Calu3 (cell line): ENCODE data around the gene WNK1. TPM values are rescaled to one million over a fixed set of nuclear protein-coding genes. Genes with fewer than 3 reads are reported as not detected.

Experiments
- BruUV-seq: library from RNA; stranded (reverse); fragments of 400-500 nt; replicated peaks from 2 replicates; lab custom pipeline; 2021; lab: Mats Ljungman, UMichigan
- CTCF ChIA-PET: fragments of 300-600 bp; sonication (Branson Sonifier 250); formaldehyde crosslinking; loops from one replicate; lab custom pipeline; 2022; ENCODE audit warnings: antibody characterized with exemption; lab: Charles Lee
- DNase-seq: peaks from one replicate; pipeline ENCODE4 v3.0.0; 2022
- H3K27ac Mint-ChIP-seq: one replicate; pipeline ENCODE4 v1.8.0; 2022; ENCODE audit warnings: mixed read lengths; ENCODE audit not compliant: unreplicated experiment
- H3K27me3 Mint-ChIP-seq: one replicate; pipeline ENCODE4 v1.8.0; 2022; ENCODE audit warnings: mixed read lengths; ENCODE audit not compliant: unreplicated experiment
- H3K36me3 Mint-ChIP-seq: one replicate; pipeline ENCODE4 v1.8.0; 2022; ENCODE audit warnings: mild to moderate bottlenecking, moderate library complexity, mixed read lengths; ENCODE audit not compliant: insufficient read depth, unreplicated experiment
- H3K4me1 Mint-ChIP-seq: one replicate; pipeline ENCODE4 v1.8.0; 2022; ENCODE audit warnings: mild to moderate bottlenecking, low read depth, mixed read lengths; ENCODE audit not compliant: unreplicated experiment
- H3K4me3 Mint-ChIP-seq: one replicate; pipeline ENCODE4 v1.8.0; 2022; ENCODE audit warnings: mild to moderate bottlenecking, low read depth, moderate library complexity, mixed read lengths; ENCODE audit not compliant: unreplicated experiment
- H3K9me3 Mint-ChIP-seq: one replicate; pipeline ENCODE4 v1.8.0; 2022; ENCODE audit warnings: low read depth, mixed read lengths; ENCODE audit not compliant: unreplicated experiment
- intact Hi-C: fragments of 100-400 bp; cut with micrococcal nuclease; formaldehyde crosslinking; loops from one replicate; pipeline ENCODE4 v1.10.0; 2022; ENCODE audit not compliant: unreplicated experiment
- total RNA-seq: library from RNA; stranded (reverse); gene quantifications from 2 replicates; pipeline ENCODE4 v1.2.3, GENCODE V29; 2022
- TF ChIP-seq, protein P1 (sequence below): fragments of 200-600 bp; IDR thresholded peaks from one replicate; pipeline ENCODE4 v1.8.0; 2022; ENCODE audit warnings: antibody characterized with exemption; ENCODE audit not compliant: unreplicated experiment

The WNK1 gene
- total RNA-seq, 1 experiment from 2014 or later: 107 TPM

- intact Hi-C loops: no loop called here
- H3K4me3 Mint-ChIP-seq: no peak overlapping the region
- BruUV-seq: no TSS peak
- CTCF ChIA-PET: no interaction called here
- no peaks in the 10 kb centered on the region for H3K27me3 Mint-ChIP-seq
- H3K4me1 Mint-ChIP-seq: peaks cover 8% of the 10 kb centered on the region
- no peak for DNase-seq
- H3K36me3 Mint-ChIP-seq: peaks cover 44% of the 10 kb centered on the region
- TF ChIP-seq, protein P1, sequence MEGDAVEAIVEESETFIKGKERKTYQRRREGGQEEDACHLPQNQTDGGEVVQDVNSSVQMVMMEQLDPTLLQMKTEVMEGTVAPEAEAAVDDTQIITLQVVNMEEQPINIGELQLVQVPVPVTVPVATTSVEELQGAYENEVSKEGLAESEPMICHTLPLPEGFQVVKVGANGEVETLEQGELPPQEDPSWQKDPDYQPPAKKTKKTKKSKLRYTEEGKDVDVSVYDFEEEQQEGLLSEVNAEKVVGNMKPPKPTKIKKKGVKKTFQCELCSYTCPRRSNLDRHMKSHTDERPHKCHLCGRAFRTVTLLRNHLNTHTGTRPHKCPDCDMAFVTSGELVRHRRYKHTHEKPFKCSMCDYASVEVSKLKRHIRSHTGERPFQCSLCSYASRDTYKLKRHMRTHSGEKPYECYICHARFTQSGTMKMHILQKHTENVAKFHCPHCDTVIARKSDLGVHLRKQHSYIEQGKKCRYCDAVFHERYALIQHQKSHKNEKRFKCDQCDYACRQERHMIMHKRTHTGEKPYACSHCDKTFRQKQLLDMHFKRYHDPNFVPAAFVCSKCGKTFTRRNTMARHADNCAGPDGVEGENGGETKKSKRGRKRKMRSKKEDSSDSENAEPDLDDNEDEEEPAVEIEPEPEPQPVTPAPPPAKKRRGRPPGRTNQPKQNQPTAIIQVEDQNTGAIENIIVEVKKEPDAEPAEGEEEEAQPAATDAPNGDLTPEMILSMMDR: no peak
- H3K27ac Mint-ChIP-seq: no peak overlapping the region
- no peaks in the 10 kb centered on the region for H3K9me3 Mint-ChIP-seq
These were observed 157.5 kb downstream of the WNK1 start for GRCh38 chr12:909861-910260.

GRCh38 chr12:910416-910815, 158.0 kb downstream of the WNK1 start:
- TF ChIP-seq, protein P1: no peak
- DNase-seq: no peak
- no peaks in the 10 kb centered on the region for H3K9me3 Mint-ChIP-seq
- no peak overlapping the region for H3K4me3 Mint-ChIP-seq
- no TSS peak for BruUV-seq
- H3K36me3 Mint-ChIP-seq: peaks cover 44% of the 10 kb centered on the region
- H3K4me1 Mint-ChIP-seq: peaks cover 8% of the 10 kb centered on the region
- no peaks in the 10 kb centered on the region for H3K27me3 Mint-ChIP-seq
- CTCF ChIA-PET: no interaction called here
- intact Hi-C loops: no loop called here
- H3K27ac Mint-ChIP-seq: no peak overlapping the region

DNA sequence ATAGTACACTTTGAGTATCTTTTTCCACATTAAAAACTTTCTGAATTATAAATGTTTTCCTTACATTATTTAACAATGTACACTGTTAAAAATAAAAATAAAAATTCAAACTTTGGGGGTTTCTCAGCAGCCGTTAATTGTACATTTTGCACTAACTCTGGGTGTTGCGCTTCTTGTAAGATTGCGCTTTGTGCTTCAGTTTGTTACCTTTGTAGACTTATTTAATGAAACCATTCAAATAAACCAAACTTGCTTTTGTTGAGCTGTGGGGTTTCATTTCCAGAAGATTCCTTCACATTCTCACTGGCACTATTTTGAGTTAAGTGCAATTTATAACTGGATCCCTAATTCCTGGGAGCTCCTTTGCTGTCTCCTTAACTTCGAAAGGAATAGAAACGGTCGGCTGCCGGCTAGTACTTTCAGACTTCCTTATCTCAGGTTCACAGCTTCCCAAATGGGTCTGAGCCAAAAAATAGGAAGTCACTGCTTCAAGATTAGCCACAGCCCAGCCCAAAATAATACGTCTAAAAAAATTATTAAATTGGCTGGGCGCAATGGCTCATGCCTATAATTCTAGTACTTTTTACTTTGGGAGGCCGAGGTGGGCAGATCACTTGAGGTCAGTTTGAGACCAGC, 158.9 kb downstream of the WNK1 start:
- peaks cover 8% of the 10 kb centered on the region for H3K4me1 Mint-ChIP-seq
- peaks cover 51% of the 10 kb centered on the region for H3K36me3 Mint-ChIP-seq
- intact Hi-C loops: no loop called here
- H3K27me3 Mint-ChIP-seq: no peaks in the 10 kb centered on the region
- H3K4me3 Mint-ChIP-seq: no peak overlapping the region
- no peak overlapping the region for H3K27ac Mint-ChIP-seq
- CTCF ChIA-PET: no interaction called here
- no TSS peak for BruUV-seq
- TF ChIP-seq, protein P1: no peak
- H3K9me3 Mint-ChIP-seq: no peaks in the 10 kb centered on the region
- no peak for DNase-seq

DNA sequence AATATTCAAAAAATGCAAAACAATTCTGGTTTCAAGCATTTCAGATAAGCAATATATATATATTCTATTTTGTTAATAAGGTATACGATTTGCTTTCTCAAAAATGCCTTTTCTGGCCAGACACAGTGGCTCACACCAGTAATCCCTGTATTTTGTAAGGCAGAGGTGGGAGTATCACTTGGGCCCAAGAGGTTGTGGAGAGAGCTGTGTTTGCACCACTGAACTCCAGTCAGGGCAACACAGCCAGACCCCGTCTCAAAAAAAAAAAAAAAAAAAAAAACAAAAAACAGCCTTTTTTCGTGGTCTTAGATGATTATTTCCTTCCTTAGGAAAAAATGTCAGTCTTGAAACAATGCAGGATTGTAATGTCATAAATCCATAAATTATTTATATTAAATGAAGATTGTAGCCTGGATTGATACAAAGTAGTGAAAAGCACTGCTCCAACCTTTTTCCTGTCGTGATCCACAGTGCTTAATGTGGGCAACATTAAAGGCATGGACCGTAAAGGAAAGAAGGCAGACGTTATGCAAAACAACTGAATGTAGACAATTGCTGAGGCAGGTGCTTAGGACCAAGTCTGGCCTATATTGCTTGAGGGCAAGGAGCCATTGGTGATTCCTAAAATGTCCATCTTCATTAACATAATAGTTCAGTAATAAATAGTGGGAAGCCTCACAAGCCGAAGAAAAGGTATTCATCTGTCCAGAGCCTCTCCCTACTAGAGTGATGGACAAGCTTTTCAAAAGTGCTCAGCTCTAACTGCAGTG, 160.3 kb downstream of the WNK1 start:
- no peak for DNase-seq
- peaks cover 8% of the 10 kb centered on the region for H3K4me1 Mint-ChIP-seq
- no peaks in the 10 kb centered on the region for H3K9me3 Mint-ChIP-seq
- H3K27me3 Mint-ChIP-seq: no peaks in the 10 kb centered on the region
- TF ChIP-seq, protein P1: no peak
- intact Hi-C loops: no loop called here
- BruUV-seq: no TSS peak
- H3K4me3 Mint-ChIP-seq: no peak overlapping the region
- peaks cover 50% of the 10 kb centered on the region for H3K36me3 Mint-ChIP-seq
- CTCF ChIA-PET: no interaction called here
- no peak overlapping the region for H3K27ac Mint-ChIP-seq
